HPDE6-E6E7 (cell line): Measurements from ENCODE around the gene HAGH.
"Not testable (repeated sequence)": the region's sequence is repeated elsewhere in the genome, so short reads cannot be mapped to it uniquely, and the experiment has no call there.

Experiments
- DNase-seq: peaks from one replicate; pipeline ENCODE4 v3.0.0; 2011; ENCODE audit warnings: missing footprints; ENCODE audit errors: extremely low spot score

HAGH gene

DNA sequence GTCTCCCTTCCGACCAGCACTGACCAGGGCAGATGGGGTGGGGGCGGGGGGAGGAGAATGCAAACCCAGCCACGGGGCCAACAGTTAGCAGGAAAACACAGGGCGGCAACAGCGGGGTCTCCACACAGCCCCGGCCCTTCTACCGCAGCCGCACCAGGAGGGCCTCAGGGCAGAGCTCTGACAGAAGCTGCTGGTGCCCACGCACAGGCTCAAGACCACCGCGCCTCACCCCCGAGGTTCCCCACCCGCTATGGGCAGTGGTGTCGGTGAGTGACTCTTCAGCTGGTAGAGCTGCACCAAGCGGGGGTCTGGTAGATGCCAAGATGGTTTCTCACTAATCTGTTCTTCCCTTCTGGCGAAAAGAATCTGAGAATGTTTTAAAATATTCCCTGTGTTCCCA, 16.1 kb downstream of the HAGH start:
- no peak for DNase-seq

- DNase-seq, result no peak
These were observed 16.5 kb downstream of the HAGH start for GRCh38 chr16:1810106-1810505.

DNA sequence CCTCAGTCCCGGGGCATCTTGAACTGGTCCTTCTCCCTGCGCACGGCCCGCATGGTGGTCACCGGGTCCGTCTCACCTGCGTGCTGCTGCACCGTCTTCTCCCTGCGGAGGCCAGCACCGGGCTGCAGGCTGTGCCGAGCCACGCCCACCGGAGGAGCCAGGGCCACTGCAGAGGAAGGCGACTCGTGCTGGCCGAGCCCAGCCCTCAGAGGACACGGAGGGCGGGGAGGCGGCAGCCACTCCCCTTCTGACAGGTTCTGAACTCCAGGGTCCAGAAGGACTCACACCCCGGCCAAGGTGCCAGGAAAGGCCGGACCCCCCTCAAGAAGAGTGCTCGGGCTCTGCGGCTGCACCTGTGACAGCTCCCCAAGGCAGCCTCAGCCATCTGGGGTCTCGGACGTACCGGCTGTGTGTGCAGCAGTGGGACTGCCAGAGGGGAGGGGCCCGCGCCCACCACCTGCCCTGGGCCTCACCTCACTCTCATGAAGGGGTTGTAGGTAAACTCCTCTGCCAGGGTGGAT, 17.3 kb downstream of the HAGH start:
- no peak for DNase-seq

DNA sequence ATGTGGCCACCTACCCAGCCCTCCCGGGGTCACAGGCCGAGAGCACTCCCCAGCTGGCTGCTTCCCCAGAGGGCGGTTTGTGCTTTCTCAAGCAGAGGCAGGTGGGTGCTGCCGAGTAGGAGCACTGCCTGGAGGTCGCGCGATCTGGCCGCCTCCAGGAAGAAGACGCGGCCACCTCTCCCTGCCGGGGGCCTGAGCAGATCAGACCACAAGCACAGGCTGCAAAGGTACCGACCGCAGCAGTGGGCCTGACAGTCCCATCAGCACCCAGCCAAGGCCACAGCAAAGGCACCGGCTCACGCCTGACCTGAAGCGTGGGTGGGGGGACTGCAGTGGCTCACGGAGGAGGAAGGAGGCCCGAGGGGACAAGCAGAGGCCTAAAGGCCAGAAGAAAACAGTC, 17.9 kb downstream of the HAGH start:
- DNase-seq, result no peak

GRCh38 chr16:1807626-1808025, 19.0 kb downstream of the HAGH start:
- no peak for DNase-seq

GRCh38 chr16:1800701-1801100, 25.9 kb downstream of the HAGH start:
- DNase-seq, result no peak

- DNase-seq, result not testable (repeated sequence)
These were observed 27.4 kb downstream of the HAGH start for GRCh38 chr16:1799263-1799662.

DNA sequence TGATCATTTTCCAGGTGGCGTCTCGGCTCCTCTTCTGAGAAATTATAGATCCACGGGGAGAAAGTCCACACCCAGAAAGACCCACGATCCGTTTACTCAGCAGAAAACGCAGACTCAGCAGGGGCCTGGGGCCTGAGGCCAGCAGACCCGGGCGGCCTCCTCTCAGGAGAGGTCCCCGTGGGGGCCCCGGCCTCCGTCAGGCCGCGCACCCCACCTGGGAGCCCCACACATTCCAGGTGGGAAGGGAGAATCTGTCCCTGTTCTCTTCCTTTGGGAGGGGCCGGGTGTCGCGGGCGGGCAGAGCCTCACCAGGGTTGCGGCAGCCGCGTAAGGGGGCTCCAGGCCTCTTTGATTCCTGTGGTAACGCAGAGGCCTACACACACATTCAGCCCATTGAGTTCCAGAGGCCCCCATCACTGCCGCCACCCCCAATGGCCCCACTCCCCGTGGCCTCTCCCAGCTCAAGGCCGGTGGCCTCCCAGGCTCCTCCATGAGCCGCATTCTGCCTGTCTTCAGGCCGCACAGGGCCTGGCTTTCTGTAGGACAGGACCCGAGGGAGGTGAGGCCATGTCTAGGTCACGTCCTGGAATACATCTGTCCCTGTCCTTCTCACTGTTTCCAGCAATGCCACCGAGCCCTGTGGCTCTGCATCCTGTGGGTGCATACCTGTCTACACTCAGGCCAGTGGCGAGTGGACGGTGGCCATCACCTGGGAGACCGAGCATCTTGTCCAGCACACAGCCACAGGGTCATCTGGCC, 31.5 kb downstream of the HAGH start:
- no peak for DNase-seq

- no peak for DNase-seq
These were observed 32.3 kb downstream of the HAGH start for GRCh38 chr16:1794221-1794871.

GRCh38 chr16:1793578-1794220, 32.9 kb downstream of the HAGH start, which contains the start of gene IGFALS:
IGFALS (minus strand) TSS chr16:1793705; CDS start chr16:1793652, 53 bp downstream.
- no peak for DNase-seq

DNA sequence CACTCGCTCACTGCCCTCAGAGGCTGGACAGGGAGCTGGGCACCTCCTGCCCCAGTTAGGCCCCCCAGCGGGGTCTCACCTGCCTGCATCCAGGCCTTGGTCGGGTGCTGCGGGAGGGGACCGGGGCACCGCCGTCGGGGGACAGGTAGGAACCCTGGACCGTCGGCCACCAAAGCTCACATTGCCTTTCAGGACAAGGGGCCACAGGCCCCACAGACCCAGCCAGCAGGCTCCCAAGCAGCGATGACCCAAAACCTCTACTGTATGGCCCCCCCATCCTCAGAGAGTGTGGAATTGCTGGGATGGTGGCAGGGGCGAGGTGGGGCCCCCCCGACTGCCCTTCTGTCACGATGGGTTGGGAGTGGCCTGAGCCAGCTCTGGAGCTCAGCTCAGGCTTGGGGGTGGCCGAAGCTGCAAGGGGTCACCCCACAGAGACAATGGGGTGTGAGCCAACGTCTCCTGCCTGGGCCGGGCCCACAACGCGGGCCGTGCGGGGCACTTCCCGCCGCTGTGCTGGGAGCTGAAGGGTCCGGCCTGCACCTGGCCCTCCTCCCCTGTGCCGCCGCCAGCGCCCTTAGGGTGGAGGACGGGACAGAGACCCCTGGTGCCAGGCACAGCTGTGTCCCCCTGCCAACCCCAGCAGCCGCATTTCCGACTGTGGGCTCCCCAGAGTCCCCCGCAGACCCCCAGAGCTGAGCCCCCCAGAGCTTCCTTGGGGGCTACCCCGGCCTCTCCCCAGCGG, 33.6 kb downstream of the HAGH start:
- no peak for DNase-seq

- DNase-seq, result no peak
These were observed 34.4 kb downstream of the HAGH start for GRCh38 chr16:1791943-1792812.

DNA sequence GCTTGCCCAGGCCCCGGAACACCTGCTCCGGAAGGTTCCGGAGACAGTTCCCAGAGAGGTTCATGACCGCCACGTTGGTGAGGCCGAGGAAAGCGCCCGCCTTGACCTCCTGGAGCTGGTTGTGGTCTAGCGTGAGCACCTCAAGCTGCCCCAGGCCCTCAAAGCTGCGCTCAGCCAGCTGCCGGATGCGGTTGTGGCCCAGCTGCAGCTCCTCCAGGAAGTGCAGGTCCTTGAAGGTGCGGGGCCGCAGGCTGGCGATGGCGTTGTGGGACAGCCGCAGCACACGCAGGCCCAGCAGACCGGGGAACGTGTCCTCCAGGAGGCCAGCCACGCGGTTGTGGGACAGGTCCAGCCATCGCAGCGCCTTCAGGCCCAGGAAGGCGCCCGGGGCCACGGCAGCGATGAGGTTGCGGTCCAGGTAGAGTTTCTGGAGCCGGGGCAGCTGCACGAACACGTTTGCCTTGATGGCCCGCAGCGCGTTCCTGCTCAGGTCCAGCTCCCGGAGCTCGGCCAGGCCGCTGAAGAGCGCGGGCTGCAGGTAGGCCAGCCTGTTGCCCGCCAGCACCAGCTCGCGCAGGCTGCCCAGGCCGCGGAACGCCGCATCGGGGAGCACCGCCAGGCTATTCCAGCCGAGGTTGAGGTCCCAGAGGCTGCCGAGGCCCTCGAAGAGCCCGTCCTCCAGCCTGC, 35.2 kb downstream of the HAGH start:
- DNase-seq, result no peak

DNA sequence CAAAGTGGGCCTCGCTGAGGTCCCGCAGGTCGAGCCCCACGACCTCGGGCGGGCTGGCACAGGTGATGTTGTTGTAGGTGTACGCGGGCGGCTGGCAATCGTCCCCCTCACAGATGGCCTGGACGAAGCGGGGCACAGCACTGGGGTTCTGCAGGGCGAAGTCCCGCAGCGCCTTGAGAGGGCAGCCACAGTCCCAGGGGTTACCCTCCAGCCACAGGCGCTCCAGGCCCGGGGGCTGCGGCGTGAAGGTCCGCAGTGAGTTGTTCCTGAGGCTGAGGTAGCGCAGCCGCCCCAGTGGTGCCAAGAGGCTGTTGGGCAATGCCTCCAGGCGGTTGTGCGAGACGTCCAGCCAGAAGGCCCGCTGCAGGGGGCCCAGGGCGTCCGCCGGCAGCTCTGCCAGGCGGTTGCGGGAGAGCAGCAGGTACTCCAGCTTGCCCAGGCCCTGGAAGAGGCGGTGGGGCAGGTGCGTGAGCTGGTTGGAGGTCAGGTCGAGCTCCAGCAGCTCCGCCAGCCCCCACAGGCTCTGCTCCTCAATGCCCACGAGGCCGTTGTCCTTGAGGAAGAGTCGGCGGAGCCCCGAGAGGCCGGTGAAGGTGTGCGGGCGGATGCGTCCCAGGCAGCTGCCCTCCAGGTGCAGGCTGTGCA, 35.9 kb downstream of the HAGH start:
- DNase-seq, result no peak

DNA sequence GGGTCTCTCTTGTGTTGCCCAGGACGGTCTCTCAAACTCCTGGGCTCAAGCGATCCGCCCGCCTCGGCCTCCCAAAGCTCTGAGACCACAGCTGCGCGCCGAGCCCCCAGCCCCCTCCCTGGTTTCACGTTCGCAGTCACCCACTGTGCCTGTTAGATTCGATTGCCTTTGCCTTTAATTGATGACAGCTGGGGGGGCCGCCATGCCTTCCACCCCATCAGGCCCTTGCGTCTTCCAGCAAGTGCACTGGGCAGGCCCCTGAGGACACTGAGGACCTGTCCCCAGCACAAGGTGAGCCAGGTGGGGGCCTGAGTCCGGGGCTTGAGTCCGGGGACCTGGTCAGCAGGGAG, 36.4 kb downstream of the HAGH start:
- no peak for DNase-seq

- DNase-seq, result no peak
These were observed 37.0 kb downstream of the HAGH start for GRCh38 chr16:1789643-1790045.

DNA sequence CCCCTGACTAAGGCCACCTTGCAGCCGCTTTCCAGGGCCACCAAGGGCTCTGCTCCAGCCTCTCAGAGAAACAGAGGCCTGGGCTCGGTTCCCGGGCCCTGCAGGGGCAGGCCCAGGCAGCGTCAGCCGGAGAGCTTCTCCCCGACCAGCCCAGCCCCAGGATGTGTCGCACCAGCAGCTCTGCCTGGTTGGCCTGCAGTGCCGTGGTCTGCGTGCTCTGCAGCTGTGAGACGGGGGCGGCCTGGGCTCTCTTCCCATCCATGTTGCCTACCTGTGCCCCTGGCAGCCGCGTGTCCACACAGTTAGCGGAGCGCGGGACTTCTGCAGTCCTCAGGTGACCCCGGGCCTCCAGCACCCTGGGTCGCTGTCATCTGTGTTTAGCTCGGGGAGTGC, 37.9 kb downstream of the HAGH start:
- DNase-seq, result no peak

- no peak for DNase-seq
These were observed 38.4 kb downstream of the HAGH start for GRCh38 chr16:1788095-1788707.

DNA sequence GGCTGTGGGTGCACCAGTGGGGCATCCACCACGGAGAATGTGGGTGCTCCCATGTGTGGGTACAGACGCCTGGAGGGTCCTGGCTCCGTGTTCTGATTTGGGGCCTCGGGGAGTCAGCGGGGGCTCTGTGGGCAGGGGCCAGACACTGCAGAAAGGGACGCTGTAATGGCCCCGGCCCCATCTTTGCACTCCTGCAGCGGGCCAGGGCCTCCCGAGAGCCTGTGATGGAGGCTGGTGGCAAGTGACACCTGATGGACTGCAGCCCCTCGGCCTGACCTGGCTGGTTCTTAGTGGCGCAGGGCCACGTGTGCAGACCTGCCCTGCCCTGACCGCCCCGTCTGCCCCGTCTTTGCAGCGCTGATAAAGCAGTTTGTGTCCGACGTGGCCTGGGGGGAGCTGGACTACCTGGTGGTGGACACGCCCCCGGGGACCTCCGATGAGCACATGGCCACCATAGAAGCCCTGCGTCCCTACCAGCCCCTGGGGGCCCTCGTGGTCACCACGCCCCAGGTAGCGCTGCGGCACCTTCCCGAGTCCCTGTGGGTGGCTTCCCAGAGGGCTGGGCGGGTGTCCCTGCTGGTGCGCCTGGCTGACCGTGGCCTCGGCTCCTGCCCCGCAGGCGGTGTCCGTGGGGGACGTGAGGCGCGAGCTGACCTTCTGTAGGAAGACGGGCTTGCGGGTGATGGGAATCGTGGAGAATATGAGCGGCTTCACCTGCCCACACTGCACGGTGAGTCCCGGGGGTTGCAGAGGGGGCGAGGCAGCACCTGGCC, 39.1 kb downstream of the HAGH start:
- no peak for DNase-seq
